ENCODE results near the gene SYT13. TPM values are rescaled to one million over a fixed set of nuclear protein-coding genes. Genes with fewer than 3 reads are reported as not detected.

Gene SYT13
- total RNA-seq, 2 experiments from 2014 or later = not detected

DNA sequence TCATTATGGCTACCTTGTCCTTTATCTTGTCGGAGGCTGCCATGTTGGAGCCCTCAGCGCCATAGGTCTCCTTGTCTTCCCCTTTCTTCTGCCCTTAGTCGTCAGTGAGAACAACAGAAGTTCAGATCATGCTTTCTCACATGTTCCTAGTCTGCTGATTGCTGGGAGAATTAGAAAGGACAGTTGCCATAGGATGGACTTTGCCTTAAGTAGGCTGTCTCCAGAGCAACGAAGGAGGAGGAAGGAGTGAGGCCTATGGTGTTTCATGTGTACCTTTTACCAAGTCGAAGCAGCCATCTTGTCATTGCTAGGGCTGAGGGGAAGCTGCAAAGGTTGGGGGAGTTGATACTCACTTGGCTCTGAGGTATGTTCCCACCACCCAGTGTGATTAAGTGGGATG, 62.6 kb downstream of the SYT13 start:
- intact Hi-C loops (cut with micrococcal nuclease) = no loop called here
- ChIA-PET POLR2A (interaction anchor here (0.7 kb wide), 1 partner anchor 577 kb away, joined by 3 read pairs; no protein-coding TSS in a partner anchor), CTCF (interaction anchor here (1.1 kb wide), 1 partner anchor 10 kb away, joined by 3 read pairs; no protein-coding TSS in a partner anchor)
- Mint-ChIP-seq H3K36me3 (peaks cover 8% of the 10 kb centered on the region), H3K4me1 (ENCODE audit: low read depth) (no peaks in the 10 kb centered on the region), H3K9me3 (no peaks in the 10 kb centered on the region), H3K27me3 (no peaks in the 10 kb centered on the region), H3K27ac (no peak overlapping the region), H3K4me3 (no peak overlapping the region)
- DNase-seq = no peak

DNA sequence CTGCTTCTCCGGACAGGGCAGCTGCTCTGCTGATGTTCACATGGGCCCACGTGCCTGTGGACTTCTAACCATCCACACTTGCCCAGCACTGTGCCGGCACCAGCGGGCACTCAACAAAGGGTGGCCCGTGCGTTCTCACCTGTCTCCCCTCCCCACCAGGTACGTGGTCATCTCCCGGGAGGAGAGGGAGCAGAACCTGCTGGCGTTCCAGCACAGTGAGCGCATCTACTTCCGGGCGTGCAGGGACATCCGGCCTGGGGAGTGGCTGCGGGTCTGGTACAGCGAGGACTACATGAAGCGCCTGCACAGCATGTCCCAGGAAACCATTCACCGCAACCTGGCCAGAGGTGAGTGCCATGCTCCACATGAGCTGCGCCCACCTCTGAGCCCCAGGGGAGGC, 66.7 kb downstream of the SYT13 start:
- H3K36me3 Mint-ChIP-seq = peaks cover 3% of the 10 kb centered on the region
- intact Hi-C loops (cut with micrococcal nuclease) = no loop called here
- H3K27ac Mint-ChIP-seq = no peak overlapping the region
- no peaks in the 10 kb centered on the region for H3K9me3 Mint-ChIP-seq
- POLR2A ChIA-PET = no interaction called here
- no peaks in the 10 kb centered on the region for H3K27me3 Mint-ChIP-seq
- CTCF ChIA-PET = no interaction called here
- H3K4me1 Mint-ChIP-seq (ENCODE audit: low read depth) = no peaks in the 10 kb centered on the region
- no peak for DNase-seq
- H3K4me3 Mint-ChIP-seq = no peak overlapping the region

DNA sequence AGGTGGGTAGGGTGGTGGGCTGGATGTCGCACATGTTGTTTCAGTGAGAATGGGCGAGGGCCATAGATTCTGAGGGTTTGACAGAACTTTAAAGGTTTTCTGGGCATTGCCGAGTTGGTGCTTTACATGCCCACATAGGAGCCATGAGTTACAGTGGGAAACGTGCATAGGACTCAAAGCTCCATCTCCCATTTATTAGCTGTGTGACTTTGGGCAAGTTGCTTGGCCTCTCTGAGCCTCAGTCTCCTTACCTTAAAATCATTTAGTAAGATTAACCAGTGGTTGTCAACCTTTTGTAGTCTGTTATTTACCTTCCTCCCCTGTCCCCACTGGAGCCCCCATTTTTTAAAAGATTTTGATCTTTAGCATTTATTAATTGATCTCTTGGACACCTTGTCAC, 67.4 kb downstream of the SYT13 start:
- no peak overlapping the region for H3K4me3 Mint-ChIP-seq
- no peak overlapping the region for H3K27ac Mint-ChIP-seq
- no peak for DNase-seq
- H3K9me3 Mint-ChIP-seq = no peaks in the 10 kb centered on the region
- POLR2A ChIA-PET = no interaction called here
- intact Hi-C loops (cut with micrococcal nuclease) = no loop called here
- CTCF ChIA-PET = interaction anchor here (0.7 kb wide), 1 partner anchor 283 kb away, joined by 3 read pairs; no protein-coding TSS in a partner anchor
- no peaks in the 10 kb centered on the region for H3K27me3 Mint-ChIP-seq
- H3K36me3 Mint-ChIP-seq = peaks cover 3% of the 10 kb centered on the region
- no peaks in the 10 kb centered on the region for H3K4me1 Mint-ChIP-seq (ENCODE audit: low read depth)

DNA sequence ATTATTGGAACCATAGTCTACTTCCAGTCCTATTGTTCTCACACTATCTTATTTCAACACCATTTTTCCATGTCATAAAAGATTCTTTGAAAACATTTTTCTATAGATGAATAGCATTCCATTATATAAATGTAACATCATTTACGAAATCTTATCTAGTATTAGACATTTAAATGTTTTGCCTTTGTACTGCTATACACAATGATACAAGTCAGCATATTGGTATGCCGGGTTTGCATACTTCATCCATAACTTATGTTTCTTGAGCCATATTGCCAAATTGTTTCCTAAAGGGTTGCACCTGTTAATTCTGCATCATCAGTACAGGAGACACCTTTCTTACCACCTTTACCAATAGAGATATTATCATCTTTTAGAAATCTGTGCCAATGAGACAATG, 68.2 kb downstream of the SYT13 start:
- Mint-ChIP-seq H3K9me3 (no peaks in the 10 kb centered on the region), H3K36me3 (peaks cover 3% of the 10 kb centered on the region)

DNA sequence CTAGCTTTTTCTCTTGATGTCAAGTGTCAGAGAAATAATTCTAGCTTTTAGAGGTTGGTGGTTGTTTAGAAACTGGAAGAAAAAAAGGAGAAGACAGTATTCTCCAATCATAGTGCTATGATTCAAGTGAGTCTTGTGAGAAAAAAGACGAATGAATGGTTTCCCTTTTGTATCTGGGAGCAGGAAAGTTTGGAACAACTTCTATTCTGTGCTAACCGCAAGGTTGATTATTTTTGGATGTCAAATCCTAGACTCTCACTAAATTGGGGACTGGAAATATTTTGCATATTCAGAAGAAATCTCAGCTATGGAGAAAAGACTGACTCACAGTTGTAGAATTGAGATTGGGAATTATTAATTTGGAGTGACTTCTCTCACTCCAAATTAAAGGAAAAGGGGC, 69.2 kb downstream of the SYT13 start:
- no peaks in the 10 kb centered on the region for H3K4me1 Mint-ChIP-seq (ENCODE audit: low read depth)
- ChIA-PET POLR2A (no interaction called here), CTCF (interaction anchor here (1.1 kb wide), 1 partner anchor 112 kb away, joined by 5 read pairs; no protein-coding TSS in a partner anchor)
- no peak for DNase-seq
- H3K9me3 Mint-ChIP-seq = no peaks in the 10 kb centered on the region
- H3K27ac Mint-ChIP-seq = no peak overlapping the region
- no peak overlapping the region for H3K4me3 Mint-ChIP-seq
- intact Hi-C loops (cut with micrococcal nuclease) = no loop called here
- no peaks in the 10 kb centered on the region for H3K27me3 Mint-ChIP-seq
- H3K36me3 Mint-ChIP-seq = peaks cover 3% of the 10 kb centered on the region

More for the DNA sequence above, 68.2 kb downstream of the SYT13 start:
- H3K4me3 Mint-ChIP-seq = no peak overlapping the region
- H3K27ac Mint-ChIP-seq = no peak overlapping the region
- ChIA-PET POLR2A (no interaction called here), CTCF (interaction anchor here (0.7 kb wide), 1 partner anchor 282 kb away, joined by 3 read pairs; no protein-coding TSS in a partner anchor)
- intact Hi-C loops (cut with micrococcal nuclease) = no loop called here
- no peaks in the 10 kb centered on the region for H3K4me1 Mint-ChIP-seq (ENCODE audit: low read depth)
- DNase-seq = no peak
- no peaks in the 10 kb centered on the region for H3K27me3 Mint-ChIP-seq

DNA sequence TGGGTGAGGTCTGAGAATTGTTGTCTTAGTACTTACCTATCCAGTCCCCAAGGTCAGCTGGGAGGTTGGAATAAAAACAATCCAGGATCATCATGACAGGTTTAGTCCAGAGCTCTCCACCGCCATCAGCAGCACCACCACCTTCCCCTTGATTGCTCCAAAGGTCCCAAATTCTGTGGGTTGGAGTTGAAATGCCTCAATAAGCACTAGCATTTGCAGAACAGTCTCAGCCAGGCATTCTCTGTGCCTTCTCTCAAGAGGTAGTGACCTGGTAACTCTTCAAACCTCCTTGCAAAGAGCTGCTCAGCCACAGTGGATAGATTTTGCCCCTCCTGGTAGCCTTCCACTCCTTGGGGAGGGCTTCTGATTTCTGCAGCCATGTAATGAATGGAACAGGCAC, 70.1 kb downstream of the SYT13 start:
- intact Hi-C loops (cut with micrococcal nuclease) = no loop called here
- ChIA-PET CTCF (interaction anchor here (1.1 to 1.4 kb wide), 2 partner anchors 17 to 112 kb away, joined by 4 to 5 read pairs; no protein-coding TSS in a partner anchor), POLR2A (no interaction called here)
- Mint-ChIP-seq H3K4me3 (no peak overlapping the region), H3K27ac (no peak overlapping the region), H3K4me1 (ENCODE audit: low read depth) (no peaks in the 10 kb centered on the region), H3K9me3 (no peaks in the 10 kb centered on the region), H3K36me3 (peaks cover 2% of the 10 kb centered on the region), H3K27me3 (no peaks in the 10 kb centered on the region)
- no peak for DNase-seq

DNA sequence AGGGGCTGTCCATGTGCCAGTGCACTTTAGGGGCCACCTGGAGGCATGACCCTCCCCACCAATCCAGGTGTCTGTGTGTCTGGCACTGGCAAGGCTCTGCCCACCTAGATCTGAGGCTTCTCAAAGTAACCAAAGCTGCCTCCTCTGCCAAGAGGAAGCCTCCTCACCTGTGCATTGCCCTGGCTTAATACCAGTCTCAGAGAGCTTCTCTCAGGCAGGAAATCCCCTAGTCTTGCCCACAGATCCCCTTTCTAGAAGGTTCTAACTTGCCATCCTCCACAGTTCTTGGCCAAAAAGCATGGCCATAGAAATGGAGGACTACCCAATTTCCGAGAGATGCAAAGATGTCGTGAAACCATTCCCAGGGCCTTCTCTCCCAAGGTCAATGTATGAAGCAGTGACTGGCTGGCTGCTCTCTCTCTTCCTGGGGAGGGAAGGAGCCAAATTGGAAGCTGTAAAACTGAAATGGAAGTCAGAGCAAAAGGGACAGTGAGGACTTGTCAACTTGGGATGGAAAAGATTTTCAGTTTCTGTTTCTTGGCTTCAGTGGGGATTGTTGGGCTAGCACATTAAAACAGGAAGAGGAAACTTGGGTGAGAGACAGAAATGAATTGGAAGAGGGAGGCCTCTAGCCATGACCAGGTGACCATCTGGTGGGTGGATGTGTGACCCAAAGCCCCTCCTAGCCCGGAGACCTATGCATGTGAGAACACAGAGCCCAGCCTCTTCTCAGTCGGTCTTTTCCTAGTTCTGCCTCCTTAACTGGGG, 70.9 kb downstream of the SYT13 start:
- Mint-ChIP-seq H3K4me1 (ENCODE audit: low read depth) (no peaks in the 10 kb centered on the region), H3K36me3 (no peaks in the 10 kb centered on the region), H3K27ac (no peak overlapping the region), H3K4me3 (no peak overlapping the region), H3K27me3 (no peaks in the 10 kb centered on the region), H3K9me3 (no peaks in the 10 kb centered on the region)
- intact Hi-C loops (cut with micrococcal nuclease) = no loop called here
- DNase-seq = no peak
- ChIA-PET CTCF (interaction anchor here (1.4 kb wide), 1 partner anchor 18 kb away, joined by 4 read pairs; no protein-coding TSS in a partner anchor), POLR2A (no interaction called here)

DNA sequence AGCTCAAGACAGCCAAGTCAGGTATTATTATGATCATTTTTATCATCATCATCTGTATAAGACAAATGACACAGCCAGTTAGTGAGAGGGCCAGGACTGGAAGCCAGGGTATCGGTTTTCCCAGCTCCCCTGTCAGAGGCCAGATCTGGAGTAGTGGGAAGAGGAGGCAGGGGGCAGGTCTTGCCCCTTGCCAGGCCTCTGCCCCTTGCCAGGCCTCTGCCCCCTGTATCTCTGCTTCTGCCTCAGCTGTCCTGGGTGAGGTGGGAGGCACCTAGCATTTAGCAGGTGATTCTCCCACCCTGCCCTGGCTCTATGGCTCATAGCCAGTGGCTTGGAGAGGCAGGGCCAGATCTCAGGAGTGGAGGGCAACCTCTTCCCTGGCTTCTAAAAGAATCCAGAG, 72.4 kb downstream of the SYT13 start:
- DNase-seq = no peak
- ChIA-PET POLR2A (no interaction called here), CTCF (no interaction called here)
- H3K4me1 Mint-ChIP-seq (ENCODE audit: low read depth) = no peaks in the 10 kb centered on the region
- H3K36me3 Mint-ChIP-seq = peaks cover 1% of the 10 kb centered on the region
- no peak overlapping the region for H3K4me3 Mint-ChIP-seq
- no peaks in the 10 kb centered on the region for H3K27me3 Mint-ChIP-seq
- no peak overlapping the region for H3K27ac Mint-ChIP-seq
- H3K9me3 Mint-ChIP-seq = no peaks in the 10 kb centered on the region
- intact Hi-C loops (cut with micrococcal nuclease) = no loop called here

DNA sequence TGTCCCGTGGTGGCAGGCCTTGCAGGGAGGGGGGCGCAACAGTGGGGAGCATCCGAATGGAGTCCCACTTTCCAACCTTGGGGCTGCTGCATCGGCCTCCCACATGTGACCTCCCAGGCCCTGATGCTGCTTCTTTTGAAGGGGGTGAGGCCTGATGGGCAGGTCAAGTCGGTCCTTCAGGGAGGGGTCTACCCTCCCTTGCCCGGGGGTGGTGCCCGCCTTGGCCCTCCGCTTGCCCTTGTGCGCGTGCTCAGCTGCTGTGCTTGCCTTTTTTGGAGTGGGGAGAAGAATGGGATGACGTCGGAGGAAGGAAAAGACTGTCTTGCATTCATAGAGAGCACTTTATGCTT, 72.8 kb downstream of the SYT13 start:
- ChIA-PET POLR2A (no interaction called here), CTCF (no interaction called here)
- Mint-ChIP-seq H3K4me1 (ENCODE audit: low read depth) (no peaks in the 10 kb centered on the region), H3K27ac (no peak overlapping the region), H3K27me3 (no peaks in the 10 kb centered on the region), H3K36me3 (peaks cover 1% of the 10 kb centered on the region), H3K4me3 (no peak overlapping the region), H3K9me3 (no peaks in the 10 kb centered on the region)
- no peak for DNase-seq
- intact Hi-C loops (cut with micrococcal nuclease) = no loop called here

DNA sequence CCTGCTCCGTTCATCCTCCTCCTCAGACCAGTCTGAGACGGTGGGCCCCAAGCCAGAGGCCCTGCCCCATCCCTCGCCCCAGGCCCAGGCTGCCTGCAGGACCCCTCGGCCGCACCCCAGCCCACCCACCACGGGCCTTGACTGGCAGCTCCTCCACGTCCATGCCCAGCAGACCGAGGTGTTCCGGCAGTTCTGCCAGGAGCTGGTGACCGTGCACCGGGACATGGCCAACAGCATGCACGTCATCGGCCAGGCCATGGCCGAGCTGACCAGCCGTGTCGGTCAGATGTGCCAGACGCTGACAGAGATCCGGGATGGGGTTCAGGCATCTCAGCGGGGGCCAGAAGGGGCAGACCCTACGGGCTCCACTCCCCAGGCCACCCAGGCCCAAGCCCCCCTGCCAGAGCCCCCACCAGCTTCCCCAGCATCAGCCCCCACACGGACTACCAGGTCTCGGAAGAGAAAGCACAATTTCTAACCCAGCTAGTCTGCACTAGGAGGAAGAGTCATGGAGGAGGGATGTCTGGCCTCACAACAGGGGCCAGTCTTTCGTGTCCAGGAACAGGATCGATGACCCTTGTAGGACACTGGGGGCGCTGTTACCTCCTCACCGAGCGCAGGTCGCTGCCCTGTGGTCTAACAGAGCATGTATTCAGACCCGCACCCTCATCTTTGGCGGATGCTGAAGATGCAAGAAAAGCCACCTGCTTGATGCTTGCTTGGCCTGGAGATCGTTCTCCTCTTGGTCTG, 73.4 kb downstream of the SYT13 start:
- H3K27me3 Mint-ChIP-seq = no peaks in the 10 kb centered on the region
- H3K9me3 Mint-ChIP-seq = no peaks in the 10 kb centered on the region
- H3K4me1 Mint-ChIP-seq (ENCODE audit: low read depth) = no peaks in the 10 kb centered on the region
- DNase-seq = no peak
- intact Hi-C loops (cut with micrococcal nuclease) = no loop called here
- H3K27ac Mint-ChIP-seq = no peak overlapping the region
- CTCF ChIA-PET = no interaction called here
- POLR2A ChIA-PET = no interaction called here
- H3K36me3 Mint-ChIP-seq = peaks cover 1% of the 10 kb centered on the region
- H3K4me3 Mint-ChIP-seq = no peak overlapping the region

DNA sequence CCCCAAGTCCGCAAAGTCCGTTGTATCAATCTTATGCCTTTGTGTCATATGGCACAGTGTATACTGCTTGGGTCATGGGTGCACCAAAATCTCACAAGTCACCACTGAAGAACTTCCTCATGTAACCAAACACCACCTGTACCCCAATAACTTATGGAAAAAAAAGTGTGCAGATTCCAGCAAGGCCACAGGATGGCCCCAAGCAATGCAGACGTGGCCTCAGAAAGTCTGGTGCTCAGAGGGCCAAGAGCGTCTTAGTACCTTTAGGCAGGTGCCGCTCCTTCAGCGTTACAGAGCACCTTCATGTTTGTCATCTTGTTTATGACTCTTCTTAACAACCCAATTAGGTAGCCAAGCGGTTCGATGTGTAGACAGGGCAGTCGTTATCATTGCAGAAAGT, 74.4 kb downstream of the SYT13 start:
- no peak for DNase-seq
- intact Hi-C loops (cut with micrococcal nuclease) = no loop called here
- no peak overlapping the region for H3K27ac Mint-ChIP-seq
- H3K4me1 Mint-ChIP-seq (ENCODE audit: low read depth) = no peaks in the 10 kb centered on the region
- POLR2A ChIA-PET = no interaction called here
- CTCF ChIA-PET = no interaction called here
- no peaks in the 10 kb centered on the region for H3K9me3 Mint-ChIP-seq
- no peak overlapping the region for H3K4me3 Mint-ChIP-seq
- peaks cover 1% of the 10 kb centered on the region for H3K36me3 Mint-ChIP-seq
- no peaks in the 10 kb centered on the region for H3K27me3 Mint-ChIP-seq

DNA sequence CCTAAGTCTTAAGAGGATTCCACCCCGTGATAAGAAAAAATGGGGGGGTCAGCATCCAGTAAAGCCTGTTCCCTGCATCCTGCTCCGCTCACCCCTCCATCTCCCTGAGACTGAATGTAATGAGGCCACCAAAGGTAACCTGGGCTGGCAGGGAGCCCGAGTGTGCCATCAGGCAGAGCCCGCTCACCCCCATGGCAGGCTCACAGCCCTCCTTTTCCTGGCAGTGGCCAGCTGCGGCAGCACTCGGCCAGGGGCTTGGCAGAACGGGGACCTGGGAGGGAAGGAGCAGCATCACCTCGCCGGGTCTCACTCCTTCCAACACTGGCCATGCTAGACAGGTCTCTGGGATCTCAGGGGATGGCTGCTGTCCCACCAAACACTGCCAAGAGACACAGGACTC, 75.3 kb downstream of the SYT13 start:
- no peak overlapping the region for H3K27ac Mint-ChIP-seq
- CTCF ChIA-PET = no interaction called here
- POLR2A ChIA-PET = no interaction called here

More for the DNA sequence above, 75.3 kb downstream of the SYT13 start:
- peaks cover 1% of the 10 kb centered on the region for H3K36me3 Mint-ChIP-seq
- H3K9me3 Mint-ChIP-seq = no peaks in the 10 kb centered on the region
- no peaks in the 10 kb centered on the region for H3K27me3 Mint-ChIP-seq
- intact Hi-C loops (cut with micrococcal nuclease) = no loop called here
- H3K4me1 Mint-ChIP-seq (ENCODE audit: low read depth) = no peaks in the 10 kb centered on the region
- H3K4me3 Mint-ChIP-seq = no peak overlapping the region
- DNase-seq = no peak
